Sigmoid colon (tissue), 7 donors: ENCODE measurements around the gene TLR9. TPM values are rescaled to one million over a fixed set of nuclear protein-coding genes. Genes with fewer than 3 reads are reported as not detected.
"Not testable (repeated sequence)": the region's sequence is repeated elsewhere in the genome, so short reads cannot be mapped to it uniquely, and the experiment has no call there.

Experiments
- DNase-seq: peaks from one replicate; pipeline ENCODE4 v3.0.0-alpha.2; 2019
- H3K27ac ChIP-seq, 4 donors: fragments of 200-600 bp; sonication (generic); one replicate each; pipeline ENCODE4 v1.5.1; 2016 to 2019; ENCODE audit warnings: mild to moderate bottlenecking in 1 of 4
- H3K27me3 ChIP-seq, 3 donors: fragments of 200-600 bp; sonication (generic); one replicate each; pipeline ENCODE4 v1.5.1; 2019; ENCODE audit warnings: mild to moderate bottlenecking in 1 of 3
- H3K36me3 ChIP-seq, 4 donors: fragments of 200-600 bp; sonication (generic); one replicate each; pipeline ENCODE4 v1.5.1; 2016 to 2019
- H3K4me1 ChIP-seq, 4 donors: fragments of 200-600 bp; sonication (generic); one replicate each; pipeline ENCODE4 v1.5.1; 2017 to 2019
- H3K4me3 ChIP-seq, 4 donors: fragments of 200-600 bp; sonication (generic); one replicate each; pipeline ENCODE4 v1.5.1; 2017 to 2019; ENCODE audit warnings: mild to moderate bottlenecking in 2 of 4, moderate library complexity in 1 of 4
- H3K9me3 ChIP-seq, 4 donors: fragments of 200-600 bp in 3 of 4; sonication (generic) in 3 of 4; one replicate each; pipeline versions ENCODE4 v1.5.1 to v1.6.1; 2013 to 2019
- CTCF ChIP-seq, 4 experiments: fragments of 450-650 bp in 3 of 4; fragments of 200-600 bp in 1 of 4; IDR thresholded peaks; one replicate each; pipeline ENCODE4 v1.5.1; 2016 to 2019; ENCODE audit warnings: antibody characterized with exemption in 4 of 4, mild to moderate bottlenecking in 3 of 4, moderate library complexity in 2 of 4
- EP300 ChIP-seq, 4 donors: sonication (generic); formaldehyde crosslinking; IDR thresholded peaks; one replicate each; pipeline ENCODE4 v1.6.1; 2017; ENCODE audit warnings: antibody characterized with exemption in 4 of 4
- POLR2A ChIP-seq, 2 donors: fragments of 450-650 bp; IDR thresholded peaks; one replicate each; pipeline ENCODE4 v1.6.1; 2016; ENCODE audit warnings: antibody characterized with exemption in 2 of 2, mild to moderate bottlenecking in 2 of 2, moderate library complexity in 2 of 2
- POLR2AphosphoS5 ChIP-seq, 4 donors: sonication (generic); formaldehyde crosslinking; IDR thresholded peaks; one replicate each; pipeline ENCODE4 v1.6.1; 2017; ENCODE audit warnings: antibody characterized with exemption in 4 of 4
- WGBS, 2 donors: extraction: QIAGEN DNeasy Blood & Tissue Kit; methylation state at CpG; one replicate each; pipeline ENCODE4 v1.1.7; 2013; 5-methylcytosine and 5-hydroxymethylcytosine counted together
- intact Hi-C: fragments of 100-400 bp; cut with DNase I; formaldehyde crosslinking; loops from one replicate; pipeline ENCODE4 v1.15.1; 2023
- polyA plus RNA-seq, 3 donors: library from polyadenylated mRNA; stranded (reverse); fragments of 200-250 nt; gene quantifications; one replicate each; pipeline ENCODE4 v1.2.3, GENCODE V29; 2013
- total RNA-seq, 4 donors: library from RNA; depleted of rRNA; stranded (reverse); fragments of >200 nt; gene quantifications; one replicate each; pipeline ENCODE4 v1.1.0, GENCODE V29; 2016
- donor health status: healthy with polysubstance abuse.
- donor health status: Bipolar disorder and iron deficiency.
- donor health status: healthy.

Gene TLR9
- total RNA-seq: under 1 TPM in 2 of 4 donors, not detected in 2; 0.54 to 0.55 TPM
- polyA plus RNA-seq: under 1 TPM in 1 of 3 donors, not detected in 2; 0.98 TPM

GRCh38 chr3:52225452-52226228 lies at the start of gene TLR9:
Gene TLR9 (minus strand): TSS chr3:52225645. CDS start chr3:52225529, 116 bp downstream.
- no peaks in the 10 kb centered on the region for H3K9me3 ChIP-seq
- TF ChIP-seq POLR2A (IDR thresholded peaks at IDR 0.05): no peak
- TF ChIP-seq CTCF (IDR thresholded peaks at IDR 0.05): no peak
- TF ChIP-seq POLR2AphosphoS5 (IDR thresholded peaks at IDR 0.05): no peak
- TF ChIP-seq EP300 (IDR thresholded peaks at IDR 0.05): no peak
- intact Hi-C loops: no loop called here
- peaks cover 0 to 3% (median under 1%) of the 10 kb centered on the region in 4 donors for H3K4me1 ChIP-seq
- H3K36me3 ChIP-seq: peaks cover 22 to 36% (median 26%) of the 10 kb centered on the region in 4 donors
- 47 to 76% methylated on average over 9 of the region's 9 CpGs for WGBS, 2 donors
- H3K4me3 ChIP-seq: no peak within 1 kb of the TSS
- no peaks in the 10 kb centered on the region for H3K27me3 ChIP-seq
- no peak within 1 kb of the TSS for H3K27ac ChIP-seq
- DNase-seq: no peak

GRCh38 chr3:52274781-52275180 lies 49.3 kb upstream of the TLR9 start:
- intact Hi-C loops: loop anchor here (10.0 kb wide), 1 partner anchor 410 kb away; the partner anchor contains the start of genes GNL3 and PBRM1
- peaks cover 0 to 79% (median 79%) of the 10 kb centered on the region in 4 donors for H3K4me1 ChIP-seq
- H3K27me3 ChIP-seq: not testable (repeated sequence)

GRCh38 chr3:52272831-52273230 lies 47.4 kb upstream of the TLR9 start:
- DNase-seq: no peak
- Histone ChIP-seq H3K36me3 (peaks cover 0 to 30% (median 19%) of the 10 kb centered on the region in 4 donors), H3K4me3 (no peak overlapping the region), H3K4me1 (peaks cover 0 to 82% (median 80%) of the 10 kb centered on the region in 4 donors), H3K27ac (peak overlapping the region in 3 of 4 donors; percentile 29 to 63 (median 53)), H3K27me3 (no peaks in the 10 kb centered on the region), H3K9me3 (no peaks in the 10 kb centered on the region)
- intact Hi-C loops: loop anchor here (10.0 kb wide), 1 partner anchor 412 kb away; the partner anchor contains the start of genes GNL3 and PBRM1
- no peak for TF ChIP-seq POLR2AphosphoS5 (IDR thresholded peaks at IDR 0.05)
- TF ChIP-seq EP300 (IDR thresholded peaks at IDR 0.05): no peak
- no peak for TF ChIP-seq CTCF (IDR thresholded peaks at IDR 0.05)
- no peak for TF ChIP-seq POLR2A (IDR thresholded peaks at IDR 0.05)
- WGBS, 2 donors: 56 to 91% methylated on average over 3 of the region's 3 CpGs

More at GRCh38 chr3:52274781-52275180, 49.3 kb upstream of the TLR9 start:
- H3K9me3 ChIP-seq, DNase-seq, H3K4me3 ChIP-seq: not testable (repeated sequence)
- H3K27ac ChIP-seq: peak overlapping the region; percentile 94 to 99 (median 96)
- peaks cover 0 to 11% (median 3%) of the 10 kb centered on the region in 4 donors for H3K36me3 ChIP-seq
- 89 to 90% methylated on average over 18 of the region's 18 CpGs for WGBS, 2 donors

GRCh38 chr3:52272172-52272571 lies 46.7 kb upstream of the TLR9 start:
- peaks cover 0 to 80% (median 79%) of the 10 kb centered on the region in 4 donors for H3K4me1 ChIP-seq
- H3K27ac ChIP-seq: peak overlapping the region; percentile 17 to 63 (median 57)
- H3K27me3 ChIP-seq, DNase-seq, H3K9me3 ChIP-seq, H3K4me3 ChIP-seq: not testable (repeated sequence)
- 70 to 84% methylated on average over 9 of the region's 9 CpGs for WGBS, 2 donors
- peaks cover 0 to 37% (median 25%) of the 10 kb centered on the region in 4 donors for H3K36me3 ChIP-seq
- intact Hi-C loops: loop anchor here (10.0 kb wide), 1 partner anchor 413 kb away; the partner anchor contains the start of genes GNL3 and PBRM1

- Histone ChIP-seq H3K4me1 (peaks cover 0 to 62% (median 61%) of the 10 kb centered on the region in 4 donors), H3K27me3 (no peaks in the 10 kb centered on the region), H3K36me3 (peaks cover 0 to 56% (median 44%) of the 10 kb centered on the region in 4 donors), H3K27ac (peak overlapping the region; percentile 6 to 63 (median 57)), H3K9me3 (no peaks in the 10 kb centered on the region), H3K4me3 (no peak overlapping the region)
- intact Hi-C loops: loop anchor here (10.0 kb wide), 1 partner anchor 414 kb away; the partner anchor contains the start of genes GNL3 and PBRM1
- TF ChIP-seq POLR2A (IDR thresholded peaks at IDR 0.05): no peak
- no peak for TF ChIP-seq CTCF (IDR thresholded peaks at IDR 0.05)
- no peak for TF ChIP-seq POLR2AphosphoS5 (IDR thresholded peaks at IDR 0.05)
- no peak for TF ChIP-seq EP300 (IDR thresholded peaks at IDR 0.05)
- DNase-seq: no peak
- WGBS, 2 donors: 32 to 38% methylated on average over 9 of the region's 9 CpGs
These were observed 44.9 kb upstream of the TLR9 start for GRCh38 chr3:52270252-52270754.
